ENCODE measurements around the gene NKX2-4.

- no peak for TF ChIP-seq CTCF (IDR thresholded peaks at IDR 0.05; ENCODE audit: low read length)
- TF ChIP-seq EZH2 (IDR thresholded peaks at IDR 0.05; ENCODE audit: borderline replicate concordance, low read length), result no peak
Observed at GRCh38 chr20:21386111-21386510, 11.2 kb downstream of the NKX2-4 start.
